ENCODE data around the gene TUBGCP2.

The TUBGCP2 gene

GRCh38 chr10:133344236-133344635, 35.6 kb upstream of the TUBGCP2 start:
- in situ Hi-C loops (cut with MboI; ENCODE audit: low sequenced_read_pairs): no loop called here

- in situ Hi-C loops (cut with MboI; ENCODE audit: low sequenced_read_pairs): no loop called here
Observed at GRCh38 chr10:133343558-133343957, 34.9 kb upstream of the TUBGCP2 start.

GRCh38 chr10:133342942-133343341, 34.3 kb upstream of the TUBGCP2 start:
- in situ Hi-C loops (cut with MboI; ENCODE audit: low sequenced_read_pairs): no loop called here

- in situ Hi-C loops (cut with MboI; ENCODE audit: low sequenced_read_pairs): no loop called here
Observed at GRCh38 chr10:133341983-133342382, 33.3 kb upstream of the TUBGCP2 start.

GRCh38 chr10:133339708-133340380, 31.2 kb upstream of the TUBGCP2 start:
- in situ Hi-C loops (cut with MboI; ENCODE audit: low sequenced_read_pairs): no loop called here

- in situ Hi-C loops (cut with MboI; ENCODE audit: low sequenced_read_pairs): no loop called here
Observed at GRCh38 chr10:133338080-133339071, 29.7 kb upstream of the TUBGCP2 start.

- in situ Hi-C loops (cut with MboI; ENCODE audit: low sequenced_read_pairs): no loop called here
Observed at GRCh38 chr10:133337370-133337725, 28.7 kb upstream of the TUBGCP2 start.

- in situ Hi-C loops (cut with MboI; ENCODE audit: low sequenced_read_pairs): no loop called here
Observed at GRCh38 chr10:133336577-133337369, 28.1 kb upstream of the TUBGCP2 start, which contains the start of gene CALY. Gene CALY, minus strand, starts transcription at chr10:133336896. Its CDS starts 7,907 bp downstream, at chr10:133328989.

- in situ Hi-C loops (cut with MboI; ENCODE audit: low sequenced_read_pairs): no loop called here
Observed at GRCh38 chr10:133336118-133336576, 27.5 kb upstream of the TUBGCP2 start.

- in situ Hi-C loops (cut with MboI; ENCODE audit: low sequenced_read_pairs): no loop called here
Observed at GRCh38 chr10:133335246-133336117, 26.8 kb upstream of the TUBGCP2 start.

- in situ Hi-C loops (cut with MboI; ENCODE audit: low sequenced_read_pairs): no loop called here
Observed at GRCh38 chr10:133334503-133335245, 26.0 kb upstream of the TUBGCP2 start.

- in situ Hi-C loops (cut with MboI; ENCODE audit: low sequenced_read_pairs): no loop called here
Observed at GRCh38 chr10:133332936-133333699, 24.4 kb upstream of the TUBGCP2 start.

GRCh38 chr10:133329491-133330202, 21.0 kb upstream of the TUBGCP2 start:
- in situ Hi-C loops (cut with MboI; ENCODE audit: low sequenced_read_pairs): no loop called here

GRCh38 chr10:133328358-133329343, 20.0 kb upstream of the TUBGCP2 start:
- in situ Hi-C loops (cut with MboI; ENCODE audit: low sequenced_read_pairs): no loop called here

- in situ Hi-C loops (cut with MboI; ENCODE audit: low sequenced_read_pairs): no loop called here
Observed at GRCh38 chr10:133327651-133328357, 19.1 kb upstream of the TUBGCP2 start.
